PFSK-1 (cell line): ENCODE measurements around the gene AXIN2.

ENCODE experiments used
- POLR2AphosphoS5 ChIP-seq: IDR thresholded peaks from 2 replicates; pipeline ENCODE4 v1.6.1; 2012; ENCODE audit warnings: low read depth, mild to moderate bottlenecking, control low read depth, low read length, moderate library complexity
- SIN3A ChIP-seq: IDR thresholded peaks from 2 replicates; pipeline ENCODE4 v1.6.1; 2012; ENCODE audit warnings: mild to moderate bottlenecking, low read length, moderate library complexity, borderline replicate concordance; ENCODE audit not compliant: insufficient read depth
- TAF1 ChIP-seq: IDR thresholded peaks from 2 replicates; pipeline ENCODE4 v1.6.1; 2012; ENCODE audit warnings: low read length, control low read depth, borderline replicate concordance; ENCODE audit not compliant: insufficient read depth
- TF ChIP-seq, protein P1 (sequence below), 2 experiments: IDR thresholded peaks; 2 replicates each; pipeline versions ENCODE4 v1.6.1 to v1.8.0; 2011 to 2012; ENCODE audit warnings: low read depth in 2 of 2, low read length in 2 of 2, control low read depth in 1 of 2, inconsistent platforms in 1 of 2, mild to moderate bottlenecking in 1 of 2, moderate library complexity in 1 of 2; ENCODE audit not compliant: insufficient read depth in 1 of 2

DNA sequence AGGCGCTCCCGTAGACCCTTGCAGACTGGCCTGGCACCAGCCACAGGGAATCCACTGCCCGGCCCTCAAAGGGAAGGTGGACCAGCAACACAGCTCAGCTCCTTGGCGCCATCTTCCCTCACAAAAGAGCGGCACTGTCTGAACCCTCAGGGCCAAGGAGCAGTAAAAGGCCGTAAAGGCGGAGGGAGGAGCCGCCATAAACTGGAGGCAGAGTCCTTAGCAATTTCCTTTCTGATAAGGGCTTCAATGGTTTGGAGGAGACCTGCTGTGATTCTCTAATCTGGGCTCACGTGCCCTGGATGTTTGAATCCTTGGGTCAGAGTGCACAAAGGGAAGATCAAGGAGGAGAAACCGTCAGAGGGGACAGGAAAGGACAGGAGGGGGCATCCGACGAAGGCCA, 15.5 kb upstream of the AXIN2 start:
- TF ChIP-seq, protein P1, sequence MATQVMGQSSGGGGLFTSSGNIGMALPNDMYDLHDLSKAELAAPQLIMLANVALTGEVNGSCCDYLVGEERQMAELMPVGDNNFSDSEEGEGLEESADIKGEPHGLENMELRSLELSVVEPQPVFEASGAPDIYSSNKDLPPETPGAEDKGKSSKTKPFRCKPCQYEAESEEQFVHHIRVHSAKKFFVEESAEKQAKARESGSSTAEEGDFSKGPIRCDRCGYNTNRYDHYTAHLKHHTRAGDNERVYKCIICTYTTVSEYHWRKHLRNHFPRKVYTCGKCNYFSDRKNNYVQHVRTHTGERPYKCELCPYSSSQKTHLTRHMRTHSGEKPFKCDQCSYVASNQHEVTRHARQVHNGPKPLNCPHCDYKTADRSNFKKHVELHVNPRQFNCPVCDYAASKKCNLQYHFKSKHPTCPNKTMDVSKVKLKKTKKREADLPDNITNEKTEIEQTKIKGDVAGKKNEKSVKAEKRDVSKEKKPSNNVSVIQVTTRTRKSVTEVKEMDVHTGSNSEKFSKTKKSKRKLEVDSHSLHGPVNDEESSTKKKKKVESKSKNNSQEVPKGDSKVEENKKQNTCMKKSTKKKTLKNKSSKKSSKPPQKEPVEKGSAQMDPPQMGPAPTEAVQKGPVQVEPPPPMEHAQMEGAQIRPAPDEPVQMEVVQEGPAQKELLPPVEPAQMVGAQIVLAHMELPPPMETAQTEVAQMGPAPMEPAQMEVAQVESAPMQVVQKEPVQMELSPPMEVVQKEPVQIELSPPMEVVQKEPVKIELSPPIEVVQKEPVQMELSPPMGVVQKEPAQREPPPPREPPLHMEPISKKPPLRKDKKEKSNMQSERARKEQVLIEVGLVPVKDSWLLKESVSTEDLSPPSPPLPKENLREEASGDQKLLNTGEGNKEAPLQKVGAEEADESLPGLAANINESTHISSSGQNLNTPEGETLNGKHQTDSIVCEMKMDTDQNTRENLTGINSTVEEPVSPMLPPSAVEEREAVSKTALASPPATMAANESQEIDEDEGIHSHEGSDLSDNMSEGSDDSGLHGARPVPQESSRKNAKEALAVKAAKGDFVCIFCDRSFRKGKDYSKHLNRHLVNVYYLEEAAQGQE (IDR thresholded peaks at IDR 0.05; ENCODE audit: insufficient read depth in 1 of 2, low read depth in 2 of 2, low read length in 2 of 2) = no peak
- TF ChIP-seq POLR2AphosphoS5 (no peak), SIN3A (no peak), TAF1 (no peak)
